Karpas-422 (cell line): Measurements from ENCODE around the gene MRTFB. TPM values are rescaled to one million over a fixed set of nuclear protein-coding genes. Genes with fewer than 3 reads are reported as not detected.

Experiments used
- DNase-seq: peaks from one replicate; pipeline ENCODE4 v3.0.0-alpha.2; 2015
- H2AFZ ChIP-seq: fragments of 200-600 bp; sonication (generic); 2 replicates; pipeline ENCODE4 v1.6.1; 2014; ENCODE audit warnings: antibody characterized with exemption, low read length, mixed read lengths
- H3K27ac ChIP-seq: fragments of 200-600 bp; sonication (generic); 2 replicates; pipeline ENCODE4 v1.5.1; 2014; ENCODE audit warnings: mild to moderate bottlenecking, low read length, moderate library complexity
- H3K27me3 ChIP-seq: fragments of 200-600 bp; sonication (generic); 2 replicates; pipeline ENCODE4 v1.6.1; 2014; ENCODE audit warnings: low read length, mixed read lengths
- H3K36me3 ChIP-seq: fragments of 200-600 bp; sonication (generic); 2 replicates; pipeline ENCODE4 v1.6.1; 2014; ENCODE audit warnings: low read length, mixed read lengths; ENCODE audit not compliant: insufficient read depth
- H3K4me1 ChIP-seq: fragments of 200-600 bp; sonication (generic); 2 replicates; pipeline ENCODE4 v1.6.1; 2014; ENCODE audit warnings: mild to moderate bottlenecking, low read length, mixed read lengths
- H3K4me2 ChIP-seq: fragments of 200-600 bp; sonication (generic); 2 replicates; pipeline ENCODE4 v1.6.1; 2014; ENCODE audit warnings: low read length, low read depth, mild to moderate bottlenecking; ENCODE audit not compliant: poor library complexity, severe bottlenecking
- H3K4me3 ChIP-seq: fragments of 200-600 bp; sonication (generic); 2 replicates; pipeline ENCODE4 v1.5.1; 2014; ENCODE audit warnings: mild to moderate bottlenecking, antibody characterized with exemption, low read length, mixed read lengths
- H3K79me2 ChIP-seq: fragments of 200-600 bp; sonication (generic); 2 replicates; pipeline ENCODE4 v1.6.1; 2014; ENCODE audit warnings: mild to moderate bottlenecking, low read length, mixed read lengths
- H3K9ac ChIP-seq: fragments of 200-600 bp; sonication (generic); 2 replicates; pipeline ENCODE4 v1.6.0; 2014; ENCODE audit warnings: low read length
- H3K9me2 ChIP-seq: fragments of 200-600 bp; sonication (generic), shearing (Covaris generic); replicated peaks from 2 replicates; pipeline ENCODE4 v1.6.0; 2014; ENCODE audit warnings: mild to moderate bottlenecking, low read length, moderate library complexity; ENCODE audit not compliant: insufficient read depth
- H3K9me3 ChIP-seq: fragments of 300-700, 200-600 bp; sonication (generic); 2 replicates; pipeline ENCODE4 v1.6.1; 2014; ENCODE audit warnings: low read length, mixed read lengths
- H4K20me1 ChIP-seq: fragments of 200-600 bp; sonication (generic); 2 replicates; pipeline ENCODE4 v1.6.1; 2014; ENCODE audit warnings: mild to moderate bottlenecking, antibody characterized with exemption, low read length, low read depth; ENCODE audit not compliant: insufficient read depth
- total RNA-seq: library from RNA; depleted of rRNA; stranded (reverse); fragments of >200 nt; shearing (Covaris generic); gene quantifications from 2 replicates; pipeline ENCODE4 v1.2.3, GENCODE V29; 2014; ENCODE audit warnings: low replicate concordance

MRTFB gene
- total RNA-seq, 1 experiment from 2014 or later: 5.3 TPM

GRCh38 chr16:14151256-14152030 is 80.3 kb downstream of the MRTFB start:
- no peak overlapping the region for H3K9ac ChIP-seq

DNA sequence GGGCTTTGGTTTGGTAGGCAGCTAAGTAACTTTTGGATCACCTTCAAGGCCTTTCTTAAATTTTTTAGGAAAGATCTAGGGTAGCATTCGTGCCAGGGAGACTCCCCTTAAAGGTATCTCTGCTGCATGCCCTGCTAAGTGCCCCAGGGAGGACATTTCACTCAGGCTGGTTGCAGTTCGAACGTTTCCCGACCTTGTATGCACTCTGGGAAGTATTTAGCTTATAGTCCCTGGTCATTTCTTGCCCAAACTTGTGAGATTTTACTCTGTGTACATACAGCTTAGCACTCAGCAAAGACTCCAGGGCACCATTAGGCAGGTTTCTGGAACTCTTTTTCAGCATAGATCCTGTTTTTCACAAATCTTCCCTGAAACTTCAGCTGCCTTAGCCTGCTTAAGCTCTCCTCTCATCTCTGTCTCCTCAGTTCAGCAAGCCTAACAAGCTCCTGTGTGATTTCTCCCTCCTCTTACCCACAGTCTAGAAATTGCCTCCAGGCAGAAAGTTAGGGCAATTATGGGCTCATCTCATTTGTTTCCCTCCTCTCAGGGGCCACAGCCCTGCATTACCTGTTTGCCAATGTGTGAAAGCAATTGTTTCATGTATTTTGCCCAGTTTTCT is 84.6 kb downstream of the MRTFB start:
- Histone ChIP-seq H3K27ac (no peak overlapping the region), H3K27me3 (no peaks in the 10 kb centered on the region), H3K4me1 (no peaks in the 10 kb centered on the region), H3K9me2 (no peaks in the 10 kb centered on the region), H3K9ac (no peak overlapping the region), H3K4me3 (no peak overlapping the region), H2AFZ (no peak overlapping the region), H4K20me1 (no peaks in the 10 kb centered on the region), H3K9me3 (no peaks in the 10 kb centered on the region), H3K79me2 (no peaks in the 10 kb centered on the region), H3K36me3 (no peaks in the 10 kb centered on the region), H3K4me2 (no peak overlapping the region)
- peak; percentile 36 for DNase-seq

More at GRCh38 chr16:14151256-14152030, 80.3 kb downstream of the MRTFB start:
- no peaks in the 10 kb centered on the region for H3K9me2 ChIP-seq
- no peak for DNase-seq
- no peaks in the 10 kb centered on the region for H3K79me2 ChIP-seq
- H3K27ac ChIP-seq: no peak overlapping the region
- H3K27me3 ChIP-seq: no peaks in the 10 kb centered on the region
- H3K4me3 ChIP-seq: no peak overlapping the region
- no peaks in the 10 kb centered on the region for H3K9me3 ChIP-seq
- H3K36me3 ChIP-seq: no peaks in the 10 kb centered on the region
- no peak overlapping the region for H3K4me2 ChIP-seq
- no peaks in the 10 kb centered on the region for H4K20me1 ChIP-seq
- no peaks in the 10 kb centered on the region for H3K4me1 ChIP-seq
- no peak overlapping the region for H2AFZ ChIP-seq

GRCh38 chr16:14164916-14165662 is 94.0 kb downstream of the MRTFB start:
- DNase-seq: peak; percentile 22
- Histone ChIP-seq H3K36me3 (no peaks in the 10 kb centered on the region), H3K9me3 (no peaks in the 10 kb centered on the region), H3K27ac (no peak overlapping the region), H3K4me3 (no peak overlapping the region), H3K9ac (no peak overlapping the region), H3K4me1 (no peaks in the 10 kb centered on the region), H3K27me3 (no peaks in the 10 kb centered on the region), H4K20me1 (no peaks in the 10 kb centered on the region), H2AFZ (no peak overlapping the region), H3K9me2 (no peaks in the 10 kb centered on the region), H3K4me2 (no peak overlapping the region), H3K79me2 (no peaks in the 10 kb centered on the region)

GRCh38 chr16:14168146-14168545 is 97.0 kb downstream of the MRTFB start:
- H3K79me2 ChIP-seq: no peaks in the 10 kb centered on the region
- H3K9me3 ChIP-seq: no peaks in the 10 kb centered on the region
- H3K9me2 ChIP-seq: no peaks in the 10 kb centered on the region
- no peaks in the 10 kb centered on the region for H3K4me1 ChIP-seq
- DNase-seq: peak; percentile 15
- no peak overlapping the region for H3K4me2 ChIP-seq
- H4K20me1 ChIP-seq: no peaks in the 10 kb centered on the region
- H3K27ac ChIP-seq: no peak overlapping the region
- H3K36me3 ChIP-seq: no peaks in the 10 kb centered on the region
- H3K27me3 ChIP-seq: no peaks in the 10 kb centered on the region
- H3K4me3 ChIP-seq: no peak overlapping the region
- H3K9ac ChIP-seq: no peak overlapping the region
- H2AFZ ChIP-seq: no peak overlapping the region

- no peak overlapping the region for H3K27ac ChIP-seq
- no peak for DNase-seq
- no peak overlapping the region for H3K4me3 ChIP-seq
- H2AFZ ChIP-seq: no peak overlapping the region
- H3K36me3 ChIP-seq: no peaks in the 10 kb centered on the region
- H3K4me1 ChIP-seq: no peaks in the 10 kb centered on the region
- H3K9me2 ChIP-seq: no peaks in the 10 kb centered on the region
- no peaks in the 10 kb centered on the region for H4K20me1 ChIP-seq
- H3K9me3 ChIP-seq: no peaks in the 10 kb centered on the region
- no peak overlapping the region for H3K9ac ChIP-seq
- H3K79me2 ChIP-seq: no peaks in the 10 kb centered on the region
- H3K27me3 ChIP-seq: no peaks in the 10 kb centered on the region
- H3K4me2 ChIP-seq: no peak overlapping the region
Observed at GRCh38 chr16:14172200-14172809, 101.2 kb downstream of the MRTFB start.

- no peaks in the 10 kb centered on the region for H3K9me2 ChIP-seq
- no peak overlapping the region for H3K9ac ChIP-seq
- H3K9me3 ChIP-seq: no peaks in the 10 kb centered on the region
- no peaks in the 10 kb centered on the region for H3K27me3 ChIP-seq
- H3K36me3 ChIP-seq: no peaks in the 10 kb centered on the region
- H2AFZ ChIP-seq: no peak overlapping the region
- H3K27ac ChIP-seq: no peak overlapping the region
- H3K4me2 ChIP-seq: no peak overlapping the region
- H4K20me1 ChIP-seq: no peaks in the 10 kb centered on the region
- no peak overlapping the region for H3K4me3 ChIP-seq
- DNase-seq: no peak
- no peaks in the 10 kb centered on the region for H3K4me1 ChIP-seq
- H3K79me2 ChIP-seq: no peaks in the 10 kb centered on the region
Observed at GRCh38 chr16:14175086-14175485, 104.0 kb downstream of the MRTFB start.

DNA sequence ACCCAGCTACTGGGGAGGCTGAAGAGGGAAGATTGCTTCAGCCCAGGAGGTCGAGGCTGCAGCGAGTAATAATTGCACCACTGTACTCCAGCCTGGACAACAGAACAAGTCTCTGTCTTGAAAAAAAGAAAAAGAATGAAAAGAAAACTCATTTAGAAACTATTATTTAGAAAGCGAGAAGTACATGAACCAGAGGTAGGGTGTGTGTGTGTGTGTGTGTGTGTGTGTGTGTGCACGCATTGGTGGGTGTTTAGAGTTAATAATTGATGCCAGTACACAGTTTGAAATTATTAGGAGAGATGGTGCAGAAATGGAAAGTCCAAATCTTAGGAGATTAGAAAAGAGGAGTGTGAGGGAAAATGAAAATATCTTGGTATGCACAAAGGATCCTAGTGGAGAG is 106.6 kb downstream of the MRTFB start:
- H3K4me3 ChIP-seq: no peak overlapping the region
- H3K9me3 ChIP-seq: no peaks in the 10 kb centered on the region
- no peaks in the 10 kb centered on the region for H3K9me2 ChIP-seq

DNA sequence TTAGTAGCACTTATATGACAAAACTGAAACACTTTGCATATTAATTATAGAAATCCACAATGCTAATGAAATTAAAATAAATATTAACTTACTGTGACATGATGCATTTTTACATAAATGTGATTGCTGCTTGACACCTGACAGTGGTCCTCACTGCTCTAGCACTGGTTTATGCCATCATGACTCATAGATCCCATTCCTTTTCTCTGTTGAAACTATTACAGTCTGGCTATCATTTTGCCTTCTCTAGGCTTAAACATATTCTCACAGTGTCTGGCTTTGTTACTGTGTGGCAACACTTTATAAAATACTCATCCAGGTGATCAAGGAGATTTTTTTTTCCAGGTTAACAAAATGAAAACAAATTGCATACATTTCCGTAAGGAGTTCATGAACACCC is 108.0 kb downstream of the MRTFB start:
- Histone ChIP-seq H3K36me3 (no peaks in the 10 kb centered on the region), H3K9me2 (no peaks in the 10 kb centered on the region), H3K4me1 (no peaks in the 10 kb centered on the region), H3K79me2 (no peaks in the 10 kb centered on the region), H3K4me3 (no peak overlapping the region), H2AFZ (no peak overlapping the region), H3K27ac (no peak overlapping the region), H4K20me1 (no peaks in the 10 kb centered on the region), H3K4me2 (no peak overlapping the region), H3K27me3 (no peaks in the 10 kb centered on the region), H3K9me3 (no peaks in the 10 kb centered on the region), H3K9ac (no peak overlapping the region)
- no peak for DNase-seq

More for the DNA sequence above, 106.6 kb downstream of the MRTFB start:
- DNase-seq: no peak
- Histone ChIP-seq H3K79me2 (no peaks in the 10 kb centered on the region), H3K27me3 (no peaks in the 10 kb centered on the region), H2AFZ (no peak overlapping the region), H3K36me3 (no peaks in the 10 kb centered on the region), H3K4me2 (no peak overlapping the region), H3K4me1 (no peaks in the 10 kb centered on the region), H3K9ac (no peak overlapping the region), H4K20me1 (no peaks in the 10 kb centered on the region), H3K27ac (no peak overlapping the region)
